Mucosa of descending colon (tissue), 3 donors: Measurements from ENCODE around the gene CACNA1D. TPM values are rescaled to one million over a fixed set of nuclear protein-coding genes. Genes with fewer than 3 reads are reported as not detected.
A peak's percentile ranks its signal among the peaks of the same experiment; 100 is the strongest.
"Not testable (repeated sequence)": the region's sequence is repeated elsewhere in the genome, so short reads cannot be mapped to it uniquely, and the experiment has no call there.

Experiments used
- ATAC-seq: fragments of 200-7000 bp; cut with Tn5 transposase; one replicate; pipeline ENCODE4 v1.9.1; 2020; ENCODE audit warnings: mild to moderate bottlenecking, moderate library complexity
- DNase-seq, 3 donors: peaks; one replicate each; pipeline ENCODE4 v3.0.0-alpha.2; 2020
- H3K36me3 ChIP-seq: fragments of 200-600 bp; one replicate; pipeline ENCODE4 v1.8.0; 2021; ENCODE audit warnings: low read depth, mild to moderate bottlenecking
- H3K4me1 ChIP-seq: fragments of 200-600 bp; one replicate; pipeline ENCODE4 v1.8.0; 2021; ENCODE audit warnings: low read depth, mild to moderate bottlenecking
- H3K4me3 ChIP-seq: fragments of 200-600 bp; one replicate; pipeline ENCODE4 v1.8.0; 2021; ENCODE audit warnings: mild to moderate bottlenecking
- H3K9me3 ChIP-seq: fragments of 200-600 bp; one replicate; pipeline ENCODE4 v1.8.0; 2021; ENCODE audit warnings: mild to moderate bottlenecking
- intact Hi-C, 2 donors: fragments of 100-400 bp; cut with DNase I in 1 of 2; cut with micrococcal nuclease in 1 of 2; formaldehyde crosslinking; loops; one replicate each; pipeline versions ENCODE4 v1.11.0 to v1.11.1; 2022; cut with DNase I, micrococcal nuclease
- long read RNA-seq, 2 donors: library from polyadenylated mRNA; unstranded; transcript quantifications; one replicate each; pipeline ENCODE4 v2.0.0, GENCODE V29; 2019 to 2021
- total RNA-seq, 3 donors: library from RNA; stranded (reverse); fragmentation: NEBNext Ultra II Directional in 2 of 3; extraction: Animal tissue kit (Norgen Biotek cat#: 25700) in 2 of 3; gene quantifications; one replicate each; pipeline versions ENCODE4 v1.2.1 to v1.2.4, GENCODE V29; 2021 to 2023
- TF ChIP-seq, protein P1 (sequence below): fragments of 200-600 bp; IDR thresholded peaks from one replicate; pipeline ENCODE4 v1.8.0; 2022; ENCODE audit warnings: antibody characterized with exemption, mild to moderate bottlenecking
- donor health status: DM: no; HTN: no; CAD: no; lungs with moderate emphysema.
- donor health status: DM: no; HTN: no; CAD: no.
- donor health status: DM: no; HTN: yes; CAD: no.

CACNA1D gene
- total RNA-seq = 10 to 100 TPM; 13.8 to 38.1 (median 22.2) TPM
- long read RNA-seq, donor 1, partial matches to known transcripts = 0 of 2 reads
- long read RNA-seq, donor 1, other reads (novel, unspliced or antisense) = 2 of 2 reads
- long read RNA-seq, donor 2, partial matches to known transcripts = 0 of 4 reads
- long read RNA-seq, donor 2, other reads (novel, unspliced or antisense) = 4 of 4 reads

GRCh38 chr3:53493963-53494791 lies at the start of gene CACNA1D:
TSS of gene CACNA1D (plus strand) at chr3:53494611. CDS start at chr3:53495167, 556 bp downstream.
- no peaks in the 10 kb centered on the region for H3K9me3 ChIP-seq
- DNase-seq (peak; percentile 85 to 86 (median 86)), ATAC-seq (peak; percentile 93)
- H3K36me3 ChIP-seq = no peaks in the 10 kb centered on the region
- intact Hi-C loops = no loop called here
- H3K4me3 ChIP-seq = peak within 1 kb of the TSS; percentile 36
- H3K4me1 ChIP-seq = peaks cover 15% of the 10 kb centered on the region
- TF ChIP-seq, protein P1, sequence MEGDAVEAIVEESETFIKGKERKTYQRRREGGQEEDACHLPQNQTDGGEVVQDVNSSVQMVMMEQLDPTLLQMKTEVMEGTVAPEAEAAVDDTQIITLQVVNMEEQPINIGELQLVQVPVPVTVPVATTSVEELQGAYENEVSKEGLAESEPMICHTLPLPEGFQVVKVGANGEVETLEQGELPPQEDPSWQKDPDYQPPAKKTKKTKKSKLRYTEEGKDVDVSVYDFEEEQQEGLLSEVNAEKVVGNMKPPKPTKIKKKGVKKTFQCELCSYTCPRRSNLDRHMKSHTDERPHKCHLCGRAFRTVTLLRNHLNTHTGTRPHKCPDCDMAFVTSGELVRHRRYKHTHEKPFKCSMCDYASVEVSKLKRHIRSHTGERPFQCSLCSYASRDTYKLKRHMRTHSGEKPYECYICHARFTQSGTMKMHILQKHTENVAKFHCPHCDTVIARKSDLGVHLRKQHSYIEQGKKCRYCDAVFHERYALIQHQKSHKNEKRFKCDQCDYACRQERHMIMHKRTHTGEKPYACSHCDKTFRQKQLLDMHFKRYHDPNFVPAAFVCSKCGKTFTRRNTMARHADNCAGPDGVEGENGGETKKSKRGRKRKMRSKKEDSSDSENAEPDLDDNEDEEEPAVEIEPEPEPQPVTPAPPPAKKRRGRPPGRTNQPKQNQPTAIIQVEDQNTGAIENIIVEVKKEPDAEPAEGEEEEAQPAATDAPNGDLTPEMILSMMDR = no peak

GRCh38 chr3:53457068-53457467 lies 37.3 kb upstream of the CACNA1D start:
- intact Hi-C loops = no loop called here
- Histone ChIP-seq H3K9me3 (no peaks in the 10 kb centered on the region), H3K4me1 (no peaks in the 10 kb centered on the region), H3K4me3 (no peak overlapping the region), H3K36me3 (no peaks in the 10 kb centered on the region)
- ATAC-seq (no peak), DNase-seq (no peak)
- TF ChIP-seq, protein P1 = no peak

DNA sequence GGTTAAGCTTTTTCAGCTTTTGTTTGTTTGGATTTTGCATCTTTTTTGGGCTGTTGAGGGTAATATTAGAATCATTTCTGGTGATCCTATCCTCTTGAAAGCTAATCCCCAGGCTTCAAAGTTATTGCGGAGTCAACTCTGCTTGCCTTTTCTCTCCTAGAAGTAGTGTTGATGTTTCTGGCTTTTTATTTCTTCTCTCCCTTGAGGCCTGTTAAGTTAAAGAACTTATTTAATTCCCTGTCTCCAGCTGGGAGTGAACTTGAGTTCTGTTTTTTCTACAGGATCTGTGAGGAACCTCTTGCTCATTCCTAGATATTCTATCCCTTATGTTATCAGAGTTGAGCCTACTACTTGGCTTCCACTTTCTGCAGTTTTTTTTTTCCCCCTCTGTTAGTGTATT lies 34.1 kb upstream of the CACNA1D start:
- Histone ChIP-seq H3K4me3 (no peak overlapping the region), H3K9me3 (no peaks in the 10 kb centered on the region), H3K36me3 (no peaks in the 10 kb centered on the region), H3K4me1 (no peaks in the 10 kb centered on the region)
- DNase-seq (no peak), ATAC-seq (no peak)
- TF ChIP-seq, protein P1 = no peak
- intact Hi-C loops = no loop called here

- Histone ChIP-seq H3K9me3 (no peaks in the 10 kb centered on the region), H3K4me3 (no peak overlapping the region), H3K4me1 (no peaks in the 10 kb centered on the region), H3K36me3 (no peaks in the 10 kb centered on the region)
- TF ChIP-seq, protein P1 = no peak
- intact Hi-C loops = no loop called here
- DNase-seq (no peak), ATAC-seq (no peak)
Measured at GRCh38 chr3:53464424-53464823, 30.0 kb upstream of the CACNA1D start.

DNA sequence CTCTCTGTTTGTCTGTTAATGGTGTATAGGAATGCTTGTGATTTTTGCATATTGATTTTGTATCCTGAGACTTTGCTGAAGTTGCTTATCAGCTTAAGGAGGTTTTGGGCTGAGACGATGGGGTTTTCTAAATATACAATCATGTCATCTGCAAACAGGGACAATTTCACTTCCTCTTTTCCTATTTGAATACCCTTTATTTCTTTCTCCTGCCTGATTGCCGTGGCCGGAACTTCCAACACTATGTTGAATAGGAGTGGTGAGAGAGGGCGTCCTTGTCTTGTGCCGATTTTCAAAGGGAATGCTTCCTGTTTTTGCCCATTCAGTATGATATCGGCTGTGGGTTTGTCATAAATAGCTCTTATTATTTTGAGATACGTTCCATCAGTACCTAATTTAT lies 24.7 kb upstream of the CACNA1D start:
- H3K9me3 ChIP-seq, H3K4me3 ChIP-seq, H3K4me1 ChIP-seq, intact Hi-C loops, ATAC-seq, DNase-seq, H3K36me3 ChIP-seq: not testable (repeated sequence)

GRCh38 chr3:53473422-53473821 lies 21.0 kb upstream of the CACNA1D start:
- Histone ChIP-seq H3K9me3 (no peaks in the 10 kb centered on the region), H3K4me3 (no peak overlapping the region), H3K36me3 (no peaks in the 10 kb centered on the region), H3K4me1 (no peaks in the 10 kb centered on the region)
- ATAC-seq (no peak), DNase-seq (no peak)
- TF ChIP-seq, protein P1 = no peak
- intact Hi-C loops = no loop called here

- H3K9me3 ChIP-seq, ATAC-seq, H3K4me3 ChIP-seq, DNase-seq, H3K36me3 ChIP-seq, intact Hi-C loops: not testable (repeated sequence)
- H3K4me1 ChIP-seq = peaks cover 15% of the 10 kb centered on the region
Measured at GRCh38 chr3:53476372-53476771, 18.0 kb upstream of the CACNA1D start.

GRCh38 chr3:53477689-53478088 lies 16.7 kb upstream of the CACNA1D start:
- H3K4me3 ChIP-seq, ATAC-seq, intact Hi-C loops, H3K36me3 ChIP-seq, H3K9me3 ChIP-seq, DNase-seq: not testable (repeated sequence)
- H3K4me1 ChIP-seq = peaks cover 15% of the 10 kb centered on the region
